ENCODE results near the gene SDC1.
A peak's percentile ranks its signal among the peaks of the same experiment; 100 is the strongest.
"Not testable (repeated sequence)": the region's sequence is repeated elsewhere in the genome, so short reads cannot be mapped to it uniquely, and the experiment has no call there.

The SDC1 gene

DNA sequence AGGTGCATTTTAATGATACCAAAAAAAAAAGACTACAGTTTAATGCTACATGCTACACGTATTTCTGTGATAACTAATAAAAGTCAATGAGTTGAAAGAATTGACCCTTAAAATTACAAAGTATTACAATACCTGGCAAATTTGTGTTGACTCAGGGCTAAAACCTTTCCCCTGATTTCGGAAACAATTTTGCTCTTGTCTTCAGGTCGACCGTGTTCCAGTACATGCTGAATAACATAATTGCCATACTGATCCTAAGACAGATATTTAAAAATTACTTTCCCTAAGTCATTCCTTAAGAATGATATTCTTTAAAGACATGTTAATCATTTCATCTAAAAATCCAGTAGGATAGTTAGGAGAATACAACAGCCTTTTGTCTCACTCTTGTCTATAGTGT, 29.8 kb upstream of the SDC1 start:
- no peak overlapping the region for H3K4me3 Mint-ChIP-seq
- H3K27me3 Mint-ChIP-seq (ENCODE audit: low read depth, poor library complexity): peaks cover 3% of the 10 kb centered on the region
- H3K36me3 Mint-ChIP-seq (ENCODE audit: low read depth): peaks cover 78% of the 10 kb centered on the region
- H3K27ac Mint-ChIP-seq: no peak overlapping the region
- no peak for DNase-seq
- TF ChIP-seq, protein P1, sequence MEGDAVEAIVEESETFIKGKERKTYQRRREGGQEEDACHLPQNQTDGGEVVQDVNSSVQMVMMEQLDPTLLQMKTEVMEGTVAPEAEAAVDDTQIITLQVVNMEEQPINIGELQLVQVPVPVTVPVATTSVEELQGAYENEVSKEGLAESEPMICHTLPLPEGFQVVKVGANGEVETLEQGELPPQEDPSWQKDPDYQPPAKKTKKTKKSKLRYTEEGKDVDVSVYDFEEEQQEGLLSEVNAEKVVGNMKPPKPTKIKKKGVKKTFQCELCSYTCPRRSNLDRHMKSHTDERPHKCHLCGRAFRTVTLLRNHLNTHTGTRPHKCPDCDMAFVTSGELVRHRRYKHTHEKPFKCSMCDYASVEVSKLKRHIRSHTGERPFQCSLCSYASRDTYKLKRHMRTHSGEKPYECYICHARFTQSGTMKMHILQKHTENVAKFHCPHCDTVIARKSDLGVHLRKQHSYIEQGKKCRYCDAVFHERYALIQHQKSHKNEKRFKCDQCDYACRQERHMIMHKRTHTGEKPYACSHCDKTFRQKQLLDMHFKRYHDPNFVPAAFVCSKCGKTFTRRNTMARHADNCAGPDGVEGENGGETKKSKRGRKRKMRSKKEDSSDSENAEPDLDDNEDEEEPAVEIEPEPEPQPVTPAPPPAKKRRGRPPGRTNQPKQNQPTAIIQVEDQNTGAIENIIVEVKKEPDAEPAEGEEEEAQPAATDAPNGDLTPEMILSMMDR (IDR thresholded peaks at IDR 0.05): no peak
- H3K9me3 Mint-ChIP-seq: no peaks in the 10 kb centered on the region
- H3K4me1 Mint-ChIP-seq: no peaks in the 10 kb centered on the region

DNA sequence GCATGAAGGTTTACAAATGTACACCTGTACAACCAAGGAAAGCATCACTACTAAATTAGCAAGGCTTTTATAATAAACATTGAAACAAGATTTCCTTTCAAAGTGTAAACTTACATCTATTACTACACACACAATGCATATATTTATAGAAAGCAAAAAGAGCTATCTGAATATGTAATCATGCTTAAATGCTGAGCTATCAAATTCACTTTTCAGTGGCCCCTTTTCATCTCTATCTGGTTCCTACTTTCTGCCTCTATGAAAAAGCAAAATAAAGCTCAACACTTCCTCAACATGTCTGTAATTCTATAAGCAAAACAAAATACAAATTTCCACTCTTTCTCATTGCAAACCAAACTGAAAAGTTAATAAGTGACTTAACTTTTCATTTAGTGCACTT, 25.5 kb upstream of the SDC1 start:
- no peak overlapping the region for H3K27ac Mint-ChIP-seq
- TF ChIP-seq, protein P1 (IDR thresholded peaks at IDR 0.05): no peak
- peaks cover 85% of the 10 kb centered on the region for H3K36me3 Mint-ChIP-seq (ENCODE audit: low read depth)
- H3K27me3 Mint-ChIP-seq (ENCODE audit: low read depth, poor library complexity): no peaks in the 10 kb centered on the region
- no peaks in the 10 kb centered on the region for H3K4me1 Mint-ChIP-seq
- DNase-seq: no peak
- H3K9me3 Mint-ChIP-seq: no peaks in the 10 kb centered on the region
- no peak overlapping the region for H3K4me3 Mint-ChIP-seq

DNA sequence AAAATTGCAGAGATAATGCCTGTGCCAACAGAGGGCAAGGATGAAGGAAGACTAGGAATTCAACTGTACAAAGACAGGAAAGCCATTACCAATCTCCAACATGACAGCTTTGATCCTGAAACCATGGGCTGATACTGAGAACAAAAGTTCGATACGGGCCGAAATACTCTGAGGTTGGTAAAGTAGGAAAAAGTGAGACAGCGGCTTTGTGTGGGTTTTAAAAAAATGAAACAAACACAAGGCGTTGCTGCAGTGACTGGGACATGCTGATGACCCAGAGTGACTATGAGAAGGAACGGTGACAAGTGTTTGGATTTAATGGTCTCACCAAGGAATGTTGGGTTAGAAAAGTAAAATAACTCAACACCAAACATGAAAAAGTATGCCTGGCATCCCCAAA, 24.2 kb upstream of the SDC1 start:
- TF ChIP-seq, protein P1 (IDR thresholded peaks at IDR 0.05): no peak
- no peaks in the 10 kb centered on the region for H3K27me3 Mint-ChIP-seq (ENCODE audit: low read depth, poor library complexity)
- H3K27ac Mint-ChIP-seq: no peak overlapping the region
- no peaks in the 10 kb centered on the region for H3K9me3 Mint-ChIP-seq
- peaks cover 72% of the 10 kb centered on the region for H3K36me3 Mint-ChIP-seq (ENCODE audit: low read depth)
- no peak for DNase-seq
- no peaks in the 10 kb centered on the region for H3K4me1 Mint-ChIP-seq
- H3K4me3 Mint-ChIP-seq: no peak overlapping the region

DNA sequence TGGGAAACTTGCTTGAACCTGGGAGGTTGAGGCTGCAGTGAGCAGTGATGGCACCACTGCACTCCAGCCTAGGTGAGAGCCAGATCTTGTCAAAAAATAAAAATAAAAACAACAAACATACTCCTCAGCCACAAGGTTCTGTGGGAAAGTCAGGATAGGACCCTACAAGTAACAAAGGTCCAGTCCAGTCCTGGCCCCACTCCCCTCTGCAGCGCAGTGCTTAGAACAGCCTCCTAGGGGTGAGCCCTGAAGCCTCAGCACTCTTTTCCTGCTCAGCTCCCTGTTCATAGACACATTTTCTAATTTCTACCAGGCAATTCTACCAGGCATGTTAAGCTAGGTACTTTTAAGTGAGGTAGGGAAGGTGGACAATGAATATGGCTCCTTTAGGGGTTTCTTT, 22.2 kb upstream of the SDC1 start:
- Mint-ChIP-seq H3K4me1 (peaks cover 7% of the 10 kb centered on the region), H3K27ac (peak overlapping the region; percentile 90)
- TF ChIP-seq, protein P1 (IDR thresholded peaks at IDR 0.05): no peak

DNA sequence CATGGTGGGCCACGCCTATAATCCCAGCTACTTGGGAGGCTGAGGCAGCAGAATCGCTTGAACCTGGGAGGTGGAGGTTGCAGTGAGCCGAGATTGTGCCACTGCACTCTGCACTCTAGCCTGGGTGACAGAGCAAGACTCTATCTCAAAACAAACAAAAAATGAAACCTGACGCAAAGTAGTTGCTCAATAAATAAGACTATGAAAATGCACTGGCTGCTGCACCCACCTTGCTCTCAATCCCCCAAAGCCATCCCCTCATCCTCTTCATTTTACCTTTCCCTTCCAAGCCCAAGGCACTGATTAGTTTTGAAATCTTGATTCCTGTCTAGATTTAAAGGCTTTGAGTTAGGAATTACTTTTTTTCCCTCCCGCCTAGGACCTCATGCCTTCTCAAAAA, 18.7 kb upstream of the SDC1 start:
- H3K4me1 Mint-ChIP-seq; H3K27ac Mint-ChIP-seq; H3K27me3 Mint-ChIP-seq (ENCODE audit: low read depth, poor library complexity); H3K4me3 Mint-ChIP-seq; H3K9me3 Mint-ChIP-seq; DNase-seq: not testable (repeated sequence)
- H3K36me3 Mint-ChIP-seq (ENCODE audit: low read depth): peaks cover 20% of the 10 kb centered on the region

More for the DNA sequence above, 22.2 kb upstream of the SDC1 start:
- H3K27me3 Mint-ChIP-seq (ENCODE audit: low read depth, poor library complexity): peaks cover 6% of the 10 kb centered on the region
- no peaks in the 10 kb centered on the region for H3K9me3 Mint-ChIP-seq
- peaks cover 51% of the 10 kb centered on the region for H3K36me3 Mint-ChIP-seq (ENCODE audit: low read depth)
- H3K4me3 Mint-ChIP-seq: no peak overlapping the region
- no peak for DNase-seq

DNA sequence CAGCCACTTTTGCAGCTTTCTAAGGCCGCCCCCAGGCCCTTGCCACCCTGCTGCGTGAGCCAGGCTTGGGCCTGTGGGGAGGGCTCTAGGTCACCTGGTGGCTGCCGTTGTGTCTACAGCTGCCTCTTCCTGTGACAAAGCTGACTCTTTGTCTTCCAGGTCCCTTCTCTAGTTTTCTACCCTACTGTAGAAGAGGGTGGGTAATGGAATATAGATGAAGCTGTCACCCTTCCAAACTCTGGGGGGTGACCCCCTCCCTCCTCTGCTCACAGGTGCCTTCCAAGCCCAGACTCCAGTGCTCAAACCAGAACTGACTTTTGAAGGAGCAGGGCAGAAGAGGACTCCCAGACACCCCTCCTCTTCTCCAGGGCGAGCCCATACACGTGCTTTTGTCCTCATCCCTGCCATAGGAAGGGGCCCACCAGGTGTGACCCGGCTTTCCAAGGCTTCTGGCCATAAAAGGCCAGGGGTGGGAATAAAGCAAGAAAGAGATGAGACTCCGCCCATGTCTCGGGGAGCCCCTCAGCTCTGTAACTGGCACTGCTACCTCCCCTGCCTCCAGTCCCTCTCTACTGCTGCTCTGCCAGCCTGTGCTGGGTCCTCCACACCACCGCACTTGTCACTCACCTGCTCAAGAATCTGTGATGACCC, 17.9 kb upstream of the SDC1 start:
- TF ChIP-seq, protein P1 (IDR thresholded peaks at IDR 0.05): no peak

More for the DNA sequence above, 17.9 kb upstream of the SDC1 start:
- no peak for DNase-seq
- H3K4me3 Mint-ChIP-seq: no peak overlapping the region
- peaks cover 15% of the 10 kb centered on the region for H3K36me3 Mint-ChIP-seq (ENCODE audit: low read depth)
- H3K4me1 Mint-ChIP-seq: peaks cover 7% of the 10 kb centered on the region
- H3K27me3 Mint-ChIP-seq (ENCODE audit: low read depth, poor library complexity): peaks cover 6% of the 10 kb centered on the region
- peaks cover 9% of the 10 kb centered on the region for H3K9me3 Mint-ChIP-seq
- no peak overlapping the region for H3K27ac Mint-ChIP-seq
